Body of pancreas (tissue), 4 donors: ENCODE data around the gene CRTAC1.

ENCODE experiments used
- POLR2A ChIP-seq, 3 donors: fragments of 450-650 bp; IDR thresholded peaks; one replicate each; pipeline ENCODE4 v1.6.1; 2016; ENCODE audit warnings: antibody characterized with exemption in 3 of 3, mild to moderate bottlenecking in 2 of 3
- TF ChIP-seq, protein P1 (sequence below), 7 experiments: fragments of 450-650 bp in 4 of 7; fragments of 200-600 bp in 3 of 7; sonication (generic) in 3 of 7; IDR thresholded peaks; one replicate each; pipeline ENCODE4 v1.5.1; 2016 to 2019; ENCODE audit warnings: antibody characterized with exemption in 7 of 7

GRCh38 chr10:97854743-97855142 is 175.7 kb downstream of the CRTAC1 start:
- TF ChIP-seq POLR2A (IDR thresholded peaks at IDR 0.05): no peak
- TF ChIP-seq, protein P1, sequence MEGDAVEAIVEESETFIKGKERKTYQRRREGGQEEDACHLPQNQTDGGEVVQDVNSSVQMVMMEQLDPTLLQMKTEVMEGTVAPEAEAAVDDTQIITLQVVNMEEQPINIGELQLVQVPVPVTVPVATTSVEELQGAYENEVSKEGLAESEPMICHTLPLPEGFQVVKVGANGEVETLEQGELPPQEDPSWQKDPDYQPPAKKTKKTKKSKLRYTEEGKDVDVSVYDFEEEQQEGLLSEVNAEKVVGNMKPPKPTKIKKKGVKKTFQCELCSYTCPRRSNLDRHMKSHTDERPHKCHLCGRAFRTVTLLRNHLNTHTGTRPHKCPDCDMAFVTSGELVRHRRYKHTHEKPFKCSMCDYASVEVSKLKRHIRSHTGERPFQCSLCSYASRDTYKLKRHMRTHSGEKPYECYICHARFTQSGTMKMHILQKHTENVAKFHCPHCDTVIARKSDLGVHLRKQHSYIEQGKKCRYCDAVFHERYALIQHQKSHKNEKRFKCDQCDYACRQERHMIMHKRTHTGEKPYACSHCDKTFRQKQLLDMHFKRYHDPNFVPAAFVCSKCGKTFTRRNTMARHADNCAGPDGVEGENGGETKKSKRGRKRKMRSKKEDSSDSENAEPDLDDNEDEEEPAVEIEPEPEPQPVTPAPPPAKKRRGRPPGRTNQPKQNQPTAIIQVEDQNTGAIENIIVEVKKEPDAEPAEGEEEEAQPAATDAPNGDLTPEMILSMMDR (IDR thresholded peaks at IDR 0.05): no peak
